Natural killer cell (primary cell): Measurements from ENCODE around the gene EXOG. TPM values are rescaled to one million over a fixed set of nuclear protein-coding genes. Genes with fewer than 3 reads are reported as not detected.

ENCODE experiments used
- ATAC-seq, 3 donors: fragments of 150-1000 bp in 2 of 3; fragments of 200-7000 bp in 1 of 3; cut with Tn5 transposase; 1 replicate in 1 of 3; 2 replicates in 2 of 3; pipeline ENCODE4 v1.10.0; 2021; ENCODE audit warnings: mild to moderate bottlenecking in 2 of 3, moderate library complexity in 2 of 3
- DNase-seq, 2 donors: peaks; one replicate each; pipeline versions ENCODE4 v3.0.0 to v3.0.0-alpha.2; 2013 to 2021; ENCODE audit warnings: mixed read lengths in 1 of 2
- H3K27ac ChIP-seq: one replicate; pipeline ENCODE4 v1.5.1; 2013; ENCODE audit warnings: mild to moderate bottlenecking, low read length
- H3K27me3 ChIP-seq: one replicate; pipeline ENCODE4 v1.6.1; 2013; ENCODE audit warnings: low read length; ENCODE audit not compliant: control insufficient read depth, insufficient read depth
- H3K36me3 ChIP-seq: one replicate; pipeline ENCODE4 v1.6.1; 2013; ENCODE audit warnings: low read length; ENCODE audit not compliant: control insufficient read depth, insufficient read depth
- H3K4me1 ChIP-seq: one replicate; pipeline ENCODE4 v1.6.1; 2013; ENCODE audit warnings: low read length; ENCODE audit not compliant: control insufficient read depth, insufficient read depth
- H3K4me3 ChIP-seq: one replicate; pipeline ENCODE4 v1.5.1; 2013; ENCODE audit warnings: low read length
- H3K9me3 ChIP-seq: one replicate; pipeline ENCODE4 v1.6.1; 2013; ENCODE audit warnings: low read length; ENCODE audit not compliant: control insufficient read depth, insufficient read depth
- H3K27ac Mint-ChIP-seq, 2 donors: one replicate each; pipeline ENCODE4 v1.8.0; 2022; ENCODE audit warnings: mild to moderate bottlenecking in 2 of 2, mixed read lengths in 2 of 2, moderate library complexity in 1 of 2
- H3K27me3 Mint-ChIP-seq, 2 donors: one replicate each; pipeline ENCODE4 v1.8.0; 2022; ENCODE audit warnings: low read depth in 2 of 2, mixed read lengths in 2 of 2
- H3K36me3 Mint-ChIP-seq: one replicate; pipeline ENCODE4 v1.8.0; 2022; ENCODE audit warnings: mixed read lengths
- H3K4me1 Mint-ChIP-seq, 2 donors: one replicate each; pipeline ENCODE4 v1.8.0; 2022; ENCODE audit warnings: mixed read lengths in 2 of 2
- H3K4me3 Mint-ChIP-seq: one replicate; pipeline ENCODE4 v1.8.0; 2022; ENCODE audit warnings: mild to moderate bottlenecking, moderate library complexity, mixed read lengths
- H3K9me3 Mint-ChIP-seq, 2 donors: one replicate each; pipeline ENCODE4 v1.8.0; 2022; ENCODE audit warnings: mixed read lengths in 2 of 2
- CTCF ChIP-seq: fragments of 200-600 bp; IDR thresholded peaks from one replicate; pipeline ENCODE4 v1.8.0; 2022; ENCODE audit warnings: antibody characterized with exemption
- WGBS: methylation state at CpG from one replicate; pipeline ENCODE4 v1.1.7; 2013; ENCODE audit warnings: missing lambda C conversion rate; ENCODE audit not compliant: insufficient coverage; 5-methylcytosine and 5-hydroxymethylcytosine counted together
- intact Hi-C: fragments of 100-400 bp; cut with micrococcal nuclease; formaldehyde crosslinking; loops from one replicate; pipeline ENCODE4 v1.14.2; 2022
- total RNA-seq, 4 donors: library from RNA; stranded (reverse); fragments of 120-200 nt in 1 of 4; gene quantifications; one replicate each; pipeline versions ENCODE4 v1.2.3 to v1.2.4, GENCODE V29; 2013 to 2022

Gene EXOG
- total RNA-seq, 3 donors from 2014 or later (not counting 1 experiment from before 2014, with no cell fraction given), result 27.3 to 34.5 (median 30.5) TPM

DNA sequence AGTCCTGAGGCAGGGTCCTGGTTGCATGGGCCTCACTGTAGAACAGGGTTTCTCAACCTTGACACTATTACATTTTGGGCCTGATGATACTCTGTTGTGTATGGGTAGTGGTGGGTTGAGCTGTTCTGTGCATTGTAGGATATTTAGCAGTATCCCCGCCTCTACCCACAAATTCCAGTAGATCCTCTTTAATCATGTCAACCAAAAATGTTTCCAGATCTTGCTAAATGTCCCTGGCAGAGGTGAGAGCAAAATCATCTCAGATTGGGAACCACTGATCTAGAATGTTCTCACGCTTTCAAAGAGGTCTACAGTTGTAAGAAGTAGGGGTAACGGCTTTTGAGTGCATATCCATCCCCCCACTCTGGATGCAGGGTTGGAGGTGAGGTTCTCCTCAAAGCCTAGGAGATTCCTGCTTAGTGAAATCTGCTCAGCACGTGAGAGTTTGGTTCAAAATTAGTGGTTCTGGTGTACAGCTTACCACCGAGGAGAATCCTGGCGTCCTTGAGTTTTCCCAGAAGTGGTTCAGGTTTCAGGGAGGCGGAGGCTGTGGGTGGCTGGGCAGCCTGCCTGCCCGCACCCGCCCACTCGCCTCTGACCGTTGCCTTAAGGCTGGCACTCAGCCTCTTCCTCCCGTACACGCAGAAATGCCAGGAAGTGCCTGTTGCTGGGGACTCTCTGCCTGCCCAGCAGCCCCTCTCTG, 37.2 kb upstream of the EXOG start:
- no peak overlapping the region for H3K4me3 Mint-ChIP-seq
- H3K4me1 Mint-ChIP-seq, result peaks cover 4 to 10% of the 10 kb centered on the region in 2 donors
- Histone ChIP-seq H3K4me1 (peaks cover 16% of the 10 kb centered on the region), H3K4me3 (no peak overlapping the region), H3K27me3 (no peaks in the 10 kb centered on the region), H3K36me3 (no peaks in the 10 kb centered on the region), H3K27ac (no peak overlapping the region), H3K9me3 (no peaks in the 10 kb centered on the region)
- WGBS, result 90% methylated on average over 12 of the region's 13 CpGs
- H3K27me3 Mint-ChIP-seq, result peaks cover 0 to 3% of the 10 kb centered on the region in 2 donors
- intact Hi-C loops, result no loop called here
- H3K36me3 Mint-ChIP-seq, result no peaks in the 10 kb centered on the region
- no peak for TF ChIP-seq CTCF
- ATAC-seq, result no peak
- no peak overlapping the region for H3K27ac Mint-ChIP-seq
- DNase-seq, result no peak
- no peaks in the 10 kb centered on the region for H3K9me3 Mint-ChIP-seq

GRCh38 chr3:38459499-38460048, 36.6 kb upstream of the EXOG start:
- Mint-ChIP-seq H3K36me3 (no peaks in the 10 kb centered on the region), H3K27me3 (peaks cover 0 to under 1% of the 10 kb centered on the region in 2 donors), H3K4me1 (peaks cover 1 to 6% of the 10 kb centered on the region in 2 donors), H3K4me3 (no peak overlapping the region), H3K9me3 (no peaks in the 10 kb centered on the region), H3K27ac (no peak overlapping the region)
- DNase-seq (no peak), ATAC-seq (no peak)
- Histone ChIP-seq H3K9me3 (no peaks in the 10 kb centered on the region), H3K4me3 (no peak overlapping the region), H3K27me3 (no peaks in the 10 kb centered on the region), H3K4me1 (peaks cover 14% of the 10 kb centered on the region), H3K36me3 (no peaks in the 10 kb centered on the region), H3K27ac (no peak overlapping the region)
- WGBS, result 96% methylated on average over 10 of the region's 10 CpGs
- TF ChIP-seq CTCF, result no peak
- intact Hi-C loops, result no loop called here

DNA sequence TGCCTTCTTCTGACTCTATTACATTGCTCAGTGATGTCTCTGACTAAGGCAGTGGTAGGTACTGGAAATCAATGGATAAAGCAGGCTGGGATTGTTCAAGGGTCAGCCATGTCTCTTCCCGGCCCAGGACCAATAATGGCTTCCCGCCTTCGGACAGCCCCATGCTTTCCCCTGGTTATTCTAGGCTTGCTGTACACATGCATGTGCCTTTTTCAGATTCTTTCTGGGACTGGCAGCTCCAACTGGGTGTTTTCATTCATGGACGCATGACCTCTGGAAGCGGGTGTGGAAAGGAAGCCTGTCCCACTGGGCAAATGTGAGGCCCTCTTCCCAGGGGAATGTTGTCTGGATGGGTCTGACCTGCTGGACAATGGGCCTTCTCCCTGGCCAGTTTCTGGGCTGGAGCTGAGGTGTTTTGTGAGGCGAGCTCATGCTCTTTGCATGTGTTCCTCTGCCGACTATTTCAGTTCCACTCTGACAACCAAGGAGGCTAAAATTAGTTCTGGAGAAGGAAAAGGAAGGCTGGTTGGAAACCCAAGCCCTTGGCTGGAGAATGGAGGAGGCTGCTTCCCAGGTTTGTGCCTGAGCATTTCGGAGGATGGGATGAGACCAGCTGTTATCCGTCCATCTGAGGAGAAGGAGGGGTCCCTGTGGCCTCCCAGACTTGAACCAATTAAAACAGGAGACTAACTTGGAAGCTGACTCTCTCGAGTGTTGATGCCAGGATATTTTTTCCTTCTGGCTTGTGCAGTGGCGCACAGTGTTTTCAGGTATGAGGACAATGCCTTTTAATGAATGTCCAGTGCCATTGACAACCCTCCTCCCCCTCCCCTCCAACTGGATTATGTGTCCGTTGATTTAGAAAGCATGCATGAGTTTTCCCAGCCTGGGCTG, 35.5 kb upstream of the EXOG start:
- Mint-ChIP-seq H3K27me3 (no peaks in the 10 kb centered on the region), H3K27ac (no peak overlapping the region), H3K4me3 (no peak overlapping the region), H3K9me3 (no peaks in the 10 kb centered on the region), H3K4me1 (peaks cover 0 to under 1% of the 10 kb centered on the region in 2 donors), H3K36me3 (no peaks in the 10 kb centered on the region)
- TF ChIP-seq CTCF, result no peak
- H3K4me1 ChIP-seq, result peaks cover 5% of the 10 kb centered on the region
- intact Hi-C loops, result no loop called here
- no peak for DNase-seq
- ATAC-seq, result no peak
- no peaks in the 10 kb centered on the region for H3K9me3 ChIP-seq
- no peaks in the 10 kb centered on the region for H3K27me3 ChIP-seq
- no peak overlapping the region for H3K4me3 ChIP-seq
- 90% methylated on average over 12 of the region's 12 CpGs for WGBS
- H3K36me3 ChIP-seq, result no peaks in the 10 kb centered on the region
- no peak overlapping the region for H3K27ac ChIP-seq
